ENCODE results near the gene WDR18. TPM values are rescaled to one million over a fixed set of nuclear protein-coding genes. Genes with fewer than 3 reads are reported as not detected.

Gene WDR18
- total RNA-seq, 1 experiment from 2014 or later = 124 TPM

- ATAC-seq (no peak), DNase-seq (ENCODE audit: low read depth, low spot score) (no peak)
- Histone ChIP-seq H3K9me3 (ENCODE audit: control insufficient read depth in 1 of 2, insufficient read depth in 1 of 2, low read depth in 1 of 2, low read length in 2 of 2) (no peaks in the 10 kb centered on the region), H3K9me2 (ENCODE audit: insufficient read depth) (no peaks in the 10 kb centered on the region), H3K4me3 (replicated peaks in 1 of 2; ENCODE audit: low read depth in 1 of 2, low read length in 2 of 2) (no peak overlapping the region), H3K79me2 (ENCODE audit: insufficient read depth, low read length) (peaks cover 40% of the 10 kb centered on the region), H3K4me2 (ENCODE audit: low read length) (no peak overlapping the region), H3K4me1 (ENCODE audit: control insufficient read depth in 1 of 2, insufficient read depth in 2 of 2, low read length in 2 of 2) (peaks cover 2 to 5% of the 10 kb centered on the region in 2 experiments), H3K27ac (ENCODE audit: low read depth, low read length) (no peak overlapping the region), H3K36me3 (ENCODE audit: control insufficient read depth in 1 of 2, insufficient read depth in 2 of 2, low read length in 2 of 2) (peaks cover 3 to 4% of the 10 kb centered on the region in 2 experiments; a peak in 2 of 4 replicates), H2AFZ (ENCODE audit: low read depth, low read length, poor library complexity, severe bottlenecking) (no peak overlapping the region), H3K27me3 (ENCODE audit: insufficient read depth, low read length) (no peaks in the 10 kb centered on the region), H3K9ac (ENCODE audit: low read length) (no peak overlapping the region), H4K20me1 (ENCODE audit: insufficient read depth) (no peaks in the 10 kb centered on the region; the same call in 1 of the 2 replicates)
- no TSS peak for BruUV-seq (replicated peaks)
- intact Hi-C loops (cut with micrococcal nuclease) = no loop called here
- ChIA-PET RAD21 (ENCODE audit: low non-redundant PET in 1 of 2, low total read pairs in 2 of 2, uncharacterized antibody in 2 of 2, unreplicated experiment in 2 of 2) (no interaction called here), CTCF (no interaction called here), POLR2A (no interaction called here)
- TF ChIP-seq POLR2A (IDR thresholded peaks at IDR 0.05; ENCODE audit: borderline replicate concordance, extremely low read depth, insufficient read depth, insufficient read length) (no peak), ATF3 (IDR thresholded peaks at IDR 0.05) (no peak), CBX3 (IDR thresholded peaks at IDR 0.05; ENCODE audit: low read depth) (no peak), SRF (IDR thresholded peaks at IDR 0.05; ENCODE audit: low read depth) (no peak), SIN3A (IDR thresholded peaks at IDR 0.05; ENCODE audit: low read depth) (no peak), MAX (IDR thresholded peaks at IDR 0.05) (no peak), ZFX (IDR thresholded peaks at IDR 0.05) (no peak)
These were observed 27.7 kb downstream of the WDR18 start for GRCh38 chr19:1011831-1012333.

GRCh38 chr19:1012334-1012733 lies 28.2 kb downstream of the WDR18 start:
- no peak for DNase-seq (ENCODE audit: low read depth, low spot score)
- CTCF ChIA-PET = no interaction called here
- Histone ChIP-seq H3K9ac (ENCODE audit: low read length) (no peak overlapping the region), H2AFZ (ENCODE audit: low read depth, low read length, poor library complexity, severe bottlenecking) (no peak overlapping the region), H4K20me1 (ENCODE audit: insufficient read depth) (no peaks in the 10 kb centered on the region; the same call in 1 of the 2 replicates), H3K9me2 (ENCODE audit: insufficient read depth) (no peaks in the 10 kb centered on the region), H3K4me1 (ENCODE audit: control insufficient read depth in 1 of 2, insufficient read depth in 2 of 2, low read length in 2 of 2) (peaks cover 7 to 10% of the 10 kb centered on the region in 2 experiments), H3K4me3 (replicated peaks in 1 of 2; ENCODE audit: low read depth in 1 of 2, low read length in 2 of 2) (no peak overlapping the region), H3K9me3 (ENCODE audit: control insufficient read depth in 1 of 2, insufficient read depth in 1 of 2, low read depth in 1 of 2, low read length in 2 of 2) (no peaks in the 10 kb centered on the region), H3K79me2 (ENCODE audit: insufficient read depth, low read length) (peaks cover 44% of the 10 kb centered on the region), H3K4me2 (ENCODE audit: low read length) (no peak overlapping the region), H3K36me3 (ENCODE audit: control insufficient read depth in 1 of 2, insufficient read depth in 2 of 2, low read length in 2 of 2) (peaks cover 3 to 4% of the 10 kb centered on the region in 2 experiments; a peak in 2 of 4 replicates), H3K27me3 (ENCODE audit: insufficient read depth, low read length) (no peaks in the 10 kb centered on the region), H3K27ac (ENCODE audit: low read depth, low read length) (no peak overlapping the region)
- RAD21 ChIA-PET (ENCODE audit: low non-redundant PET in 1 of 2, low total read pairs in 2 of 2, uncharacterized antibody in 2 of 2, unreplicated experiment in 2 of 2) = no interaction called here
- intact Hi-C loops (cut with micrococcal nuclease) = no loop called here
- ATAC-seq = no peak
- BruUV-seq (replicated peaks) = no TSS peak
- no peak for TF ChIP-seq EGR1 (IDR thresholded peaks at IDR 0.05; ENCODE audit: low read depth)
- no peak for TF ChIP-seq RAD21 (IDR thresholded peaks at IDR 0.05; ENCODE audit: low read depth)
- POLR2A ChIA-PET = no interaction called here

Measured in HCT116 (cell line).